ENCODE measurements around the gene WDR88.

- TF ChIP-seq CTCF (optimal IDR thresholded peaks at IDR 0.05 in 1 of 3, IDR thresholded peaks at IDR 0.05 in 1 of 3, conservative IDR thresholded peaks at IDR 0.05 in 1 of 3; ENCODE audit: extremely low read depth in 1 of 3, insufficient read depth in 2 of 3, low read length in 3 of 3) (no peak), EZH2 (IDR thresholded peaks at IDR 0.05; ENCODE audit: low read length) (no peak)
Observed at GRCh38 chr19:33094436-33095067, 37.4 kb upstream of the WDR88 start.

All from keratinocyte (primary cell).